Measurements from ENCODE around the gene GINS2. TPM values are rescaled to one million over a fixed set of nuclear protein-coding genes. Genes with fewer than 3 reads are reported as not detected.

GINS2 gene
- total and polyA plus RNA-seq, 4 donors = 1.6 to 3.1 (median 2.4) TPM

DNA sequence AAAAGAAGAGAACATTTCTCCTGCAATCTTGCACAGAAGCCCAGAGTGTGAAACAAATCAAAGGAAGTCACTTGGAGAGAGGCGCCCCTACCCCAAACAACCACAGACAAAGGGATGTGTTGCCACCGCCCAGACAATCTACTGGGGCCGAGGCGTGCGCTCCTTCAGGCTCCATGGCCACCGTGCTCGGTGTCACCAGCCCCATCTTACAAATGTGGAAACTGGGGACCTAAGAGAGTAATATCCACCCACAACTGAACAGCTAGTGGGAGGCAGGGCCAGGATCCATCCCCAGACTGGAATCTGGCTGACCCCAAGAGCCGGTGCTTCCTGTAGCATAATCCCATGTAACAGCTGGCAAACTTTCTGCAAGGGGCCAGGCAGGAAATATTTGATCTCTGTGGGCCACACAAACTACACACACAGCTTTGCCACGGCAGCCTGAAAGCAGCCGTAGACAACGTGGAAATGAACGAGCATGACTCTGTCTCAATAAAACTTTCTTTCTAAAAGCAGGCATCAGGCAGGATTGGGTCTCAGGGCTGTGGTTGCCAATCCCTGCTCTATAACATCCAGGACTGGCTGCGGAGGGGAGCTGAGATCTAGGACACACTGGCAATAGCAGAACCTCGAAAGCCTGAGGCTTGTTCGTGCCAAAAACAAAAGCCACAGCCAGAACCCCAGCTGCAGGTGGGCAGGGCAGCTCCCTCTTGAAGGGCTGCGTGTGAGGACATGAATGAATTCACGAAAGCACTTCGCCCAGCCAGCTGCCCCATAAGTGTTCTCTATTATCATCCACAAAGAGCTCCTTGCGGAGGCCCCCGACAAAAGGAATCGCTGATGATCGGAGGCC, 26.6 kb upstream of the GINS2 start:
- peaks cover 0 to 29% (median 11%) of the 10 kb centered on the region in 5 donors for H3K4me1 ChIP-seq (ENCODE audit: control insufficient read depth in 5 of 5, insufficient read depth in 5 of 5, low read length in 5 of 5)
- H3K27me3 ChIP-seq (ENCODE audit: control insufficient read depth in 3 of 3, insufficient read depth in 3 of 3, low read length in 2 of 3) = no peaks in the 10 kb centered on the region
- no peak for ATAC-seq (ENCODE audit: insufficient read depth, low FRiP score)
- no peak overlapping the region for H3K9ac ChIP-seq (ENCODE audit: insufficient read depth in 1 of 2, low read length in 2 of 2)
- H3K4me3 ChIP-seq = no peak overlapping the region
- TF ChIP-seq, protein P1, sequence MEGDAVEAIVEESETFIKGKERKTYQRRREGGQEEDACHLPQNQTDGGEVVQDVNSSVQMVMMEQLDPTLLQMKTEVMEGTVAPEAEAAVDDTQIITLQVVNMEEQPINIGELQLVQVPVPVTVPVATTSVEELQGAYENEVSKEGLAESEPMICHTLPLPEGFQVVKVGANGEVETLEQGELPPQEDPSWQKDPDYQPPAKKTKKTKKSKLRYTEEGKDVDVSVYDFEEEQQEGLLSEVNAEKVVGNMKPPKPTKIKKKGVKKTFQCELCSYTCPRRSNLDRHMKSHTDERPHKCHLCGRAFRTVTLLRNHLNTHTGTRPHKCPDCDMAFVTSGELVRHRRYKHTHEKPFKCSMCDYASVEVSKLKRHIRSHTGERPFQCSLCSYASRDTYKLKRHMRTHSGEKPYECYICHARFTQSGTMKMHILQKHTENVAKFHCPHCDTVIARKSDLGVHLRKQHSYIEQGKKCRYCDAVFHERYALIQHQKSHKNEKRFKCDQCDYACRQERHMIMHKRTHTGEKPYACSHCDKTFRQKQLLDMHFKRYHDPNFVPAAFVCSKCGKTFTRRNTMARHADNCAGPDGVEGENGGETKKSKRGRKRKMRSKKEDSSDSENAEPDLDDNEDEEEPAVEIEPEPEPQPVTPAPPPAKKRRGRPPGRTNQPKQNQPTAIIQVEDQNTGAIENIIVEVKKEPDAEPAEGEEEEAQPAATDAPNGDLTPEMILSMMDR (IDR thresholded peaks at IDR 0.05; ENCODE audit: control extremely low read depth, extremely low read depth) = no peak
- WGBS, 2 donors = 35 to 42% methylated on average over 22 of the region's 22 CpGs
- H3K27ac ChIP-seq (ENCODE audit: low read depth in 1 of 2, low read length in 1 of 2) = no peak overlapping the region
- peak; percentile 74 to 85 (median 80) for DNase-seq
- H3K36me3 ChIP-seq (ENCODE audit: control insufficient read depth in 4 of 4, insufficient read depth in 4 of 4, low read length in 4 of 4) = peaks cover 0 to 5% (median 3%) of the 10 kb centered on the region in 4 donors
- peaks cover 0 to 7% (median 2%) of the 10 kb centered on the region in 4 donors for H3K9me3 ChIP-seq (ENCODE audit: control insufficient read depth in 4 of 4, insufficient read depth in 3 of 4, low read length in 3 of 4)

DNA sequence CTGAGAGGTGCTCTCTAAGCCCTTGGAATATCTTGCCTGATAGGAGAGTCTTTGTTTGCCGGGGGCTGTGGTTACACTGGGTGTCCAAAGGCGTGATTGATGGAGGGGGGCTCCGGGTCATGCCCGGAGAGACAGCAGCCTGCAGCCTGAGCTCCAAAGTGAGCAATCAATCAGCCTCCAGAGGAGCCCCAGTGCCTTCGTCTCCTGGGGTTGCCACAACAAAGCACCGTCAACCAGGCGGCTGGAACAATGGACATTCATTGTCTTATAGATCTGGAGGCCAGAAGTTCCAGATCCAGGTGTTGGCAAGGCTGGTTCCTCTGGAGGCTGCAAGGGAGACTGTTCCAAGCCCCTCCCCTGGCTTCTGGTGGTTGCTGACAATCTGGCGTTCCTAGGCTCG, 24.0 kb upstream of the GINS2 start:
- Histone ChIP-seq H3K9ac (ENCODE audit: insufficient read depth in 1 of 2, low read length in 2 of 2) (no peak overlapping the region), H3K36me3 (ENCODE audit: control insufficient read depth in 4 of 4, insufficient read depth in 4 of 4, low read length in 4 of 4) (peaks cover 0 to 5% (median under 1%) of the 10 kb centered on the region in 4 donors), H3K4me1 (ENCODE audit: control insufficient read depth in 5 of 5, insufficient read depth in 5 of 5, low read length in 5 of 5) (peaks cover 0 to 29% (median 11%) of the 10 kb centered on the region in 5 donors), H3K9me3 (ENCODE audit: control insufficient read depth in 4 of 4, insufficient read depth in 3 of 4, low read length in 3 of 4) (peaks cover 0 to 7% (median 2%) of the 10 kb centered on the region in 4 donors), H3K27ac (ENCODE audit: low read depth in 1 of 2, low read length in 1 of 2) (no peak overlapping the region), H3K27me3 (ENCODE audit: control insufficient read depth in 3 of 3, insufficient read depth in 3 of 3, low read length in 2 of 3) (peaks cover 0 to 4% (median 0%) of the 10 kb centered on the region in 3 donors), H3K4me3 (no peak overlapping the region)
- WGBS, 2 donors = 72 to 79% methylated on average over 9 of the region's 9 CpGs
- no peak for ATAC-seq (ENCODE audit: insufficient read depth, low FRiP score)
- DNase-seq = no peak
- TF ChIP-seq, protein P1 (IDR thresholded peaks at IDR 0.05; ENCODE audit: control extremely low read depth, extremely low read depth) = no peak

DNA sequence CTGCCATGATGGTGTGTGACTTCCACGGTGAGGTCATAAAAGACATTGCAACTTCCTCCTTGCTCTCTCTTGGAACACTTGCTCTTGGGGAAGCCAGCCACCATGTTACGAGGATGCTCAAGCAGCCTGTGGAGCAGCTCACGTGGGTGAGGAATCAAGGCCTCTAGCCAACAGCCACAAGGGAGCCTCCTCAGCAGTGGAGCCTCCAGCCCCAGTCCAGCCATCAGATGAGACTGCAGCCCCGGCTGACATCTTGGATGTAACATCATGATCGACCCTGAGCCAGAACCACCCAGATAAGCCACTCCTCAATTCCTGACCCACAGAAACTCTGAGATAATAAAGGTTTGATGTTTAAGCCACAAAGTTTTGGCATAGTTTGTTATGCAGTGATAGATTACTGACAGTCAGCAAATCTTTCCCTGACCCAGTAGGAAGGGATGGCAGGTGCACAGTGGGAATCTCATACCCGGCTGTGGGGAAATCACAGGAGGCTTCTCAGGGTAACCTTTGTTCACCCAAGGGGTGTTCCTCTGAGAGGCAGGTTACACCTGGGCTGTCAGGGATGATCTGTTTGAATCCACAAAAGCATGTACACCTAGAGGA, 23.3 kb upstream of the GINS2 start:
- no peak for DNase-seq
- 94% methylated on average over 6 of the region's 6 CpGs for WGBS, 2 donors
- Histone ChIP-seq H3K4me3 (no peak overlapping the region), H3K36me3 (ENCODE audit: control insufficient read depth in 4 of 4, insufficient read depth in 4 of 4, low read length in 4 of 4) (peaks cover 0 to 5% (median under 1%) of the 10 kb centered on the region in 4 donors), H3K4me1 (ENCODE audit: control insufficient read depth in 5 of 5, insufficient read depth in 5 of 5, low read length in 5 of 5) (peaks cover 0 to 22% (median 11%) of the 10 kb centered on the region in 5 donors), H3K27ac (ENCODE audit: low read depth in 1 of 2, low read length in 1 of 2) (no peak overlapping the region), H3K9ac (ENCODE audit: insufficient read depth in 1 of 2, low read length in 2 of 2) (no peak overlapping the region), H3K9me3 (ENCODE audit: control insufficient read depth in 4 of 4, insufficient read depth in 3 of 4, low read length in 3 of 4) (peaks cover 0 to 7% (median 2%) of the 10 kb centered on the region in 4 donors), H3K27me3 (ENCODE audit: control insufficient read depth in 3 of 3, insufficient read depth in 3 of 3, low read length in 2 of 3) (peaks cover 0 to 4% (median 0%) of the 10 kb centered on the region in 3 donors)
- TF ChIP-seq, protein P1 (IDR thresholded peaks at IDR 0.05; ENCODE audit: control extremely low read depth, extremely low read depth) = no peak
- ATAC-seq (ENCODE audit: insufficient read depth, low FRiP score) = no peak
